Measurements from ENCODE around the gene TMEM185A. TPM values are rescaled to one million over a fixed set of nuclear protein-coding genes. Genes with fewer than 3 reads are reported as not detected.
"Not testable (repeated sequence)": the region's sequence is repeated elsewhere in the genome, so short reads cannot be mapped to it uniquely, and the experiment has no call there.

Gene TMEM185A
- polyA plus RNA-seq, 1 experiment: 20.6 TPM

DNA sequence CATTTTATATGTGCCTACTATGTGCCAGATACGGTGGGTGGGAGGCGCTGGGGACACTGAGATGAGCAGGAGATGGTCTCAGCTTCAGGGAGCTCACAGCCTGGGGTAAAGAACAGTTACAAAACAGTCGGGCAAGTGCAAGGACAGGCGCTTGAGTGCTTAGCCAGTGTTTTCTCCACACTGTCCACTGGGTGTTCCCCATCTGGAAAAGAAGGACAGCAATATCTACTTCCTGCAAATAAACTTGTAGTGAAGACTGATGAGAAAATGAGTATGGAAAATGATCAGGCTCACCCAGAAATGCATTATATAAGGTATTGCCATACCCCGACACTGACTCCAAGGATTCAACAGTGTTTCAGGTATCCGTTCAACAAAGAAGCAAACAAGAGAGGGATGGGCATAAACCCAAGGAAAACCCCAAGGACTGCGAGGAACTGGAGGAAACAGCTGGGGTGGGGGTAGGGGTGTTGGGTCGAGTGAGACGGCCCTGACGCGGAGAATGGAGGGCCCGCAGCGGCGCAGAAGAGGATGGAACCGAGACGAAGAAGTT lies 835 bp downstream of the TMEM185A start:
- no peaks in the 10 kb centered on the region for H3K36me3 ChIP-seq (ENCODE audit: control insufficient read depth, insufficient read depth, low read length)
- ChIA-PET CTCF (no interaction called here), POLR2A (no interaction called here)
- TF ChIP-seq CTCF (IDR thresholded peaks at IDR 0.05; ENCODE audit: insufficient read depth, low read depth, low read length): peak; percentile 40; the same call in 1 of the 2 replicates
- peak overlapping the region; percentile 68 for H3K4me3 ChIP-seq (ENCODE audit: low read depth, low read length)
- peaks cover 3% of the 10 kb centered on the region; the same call in 1 of the 2 replicates for H3K27me3 ChIP-seq (ENCODE audit: control insufficient read depth, insufficient read depth, low read length)
- no peak for DNase-seq (ENCODE audit: low read depth)

GRCh38 chrX:149629730-149630387 lies 1.7 kb downstream of the TMEM185A start:
- no peak for TF ChIP-seq CTCF (IDR thresholded peaks at IDR 0.05; ENCODE audit: insufficient read depth, low read depth, low read length)
- POLR2A ChIA-PET: no interaction called here
- DNase-seq (ENCODE audit: low read depth): no peak
- Histone ChIP-seq H3K27me3 (ENCODE audit: control insufficient read depth, insufficient read depth, low read length) (peaks cover 3% of the 10 kb centered on the region; the same call in 1 of the 2 replicates), H3K4me3 (ENCODE audit: low read depth, low read length) (peak overlapping the region; percentile 68), H3K36me3 (ENCODE audit: control insufficient read depth, insufficient read depth, low read length) (no peaks in the 10 kb centered on the region)
- CTCF ChIA-PET: no interaction called here

DNA sequence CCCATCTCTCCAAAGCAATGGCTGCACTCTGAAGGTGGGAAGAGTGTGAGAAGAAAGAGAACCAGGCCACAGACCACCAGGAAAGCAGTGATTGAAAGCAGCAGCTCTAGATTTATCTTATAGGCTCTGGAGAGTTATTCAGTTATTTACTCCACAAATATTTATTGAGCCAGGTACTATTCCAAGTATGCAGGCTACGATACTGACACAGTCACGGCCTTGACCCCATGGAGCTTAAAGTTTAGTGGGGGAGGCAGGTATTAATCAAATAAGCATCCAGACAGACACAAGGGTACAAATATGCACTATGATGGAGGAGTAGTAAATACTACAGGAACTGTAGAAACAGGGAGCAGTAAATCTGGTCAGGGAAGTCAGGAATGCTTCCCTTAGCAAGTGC lies 2.8 kb downstream of the TMEM185A start:
- POLR2A ChIA-PET: no interaction called here
- no peak overlapping the region for H3K4me3 ChIP-seq (ENCODE audit: low read depth, low read length)
- no peaks in the 10 kb centered on the region for H3K36me3 ChIP-seq (ENCODE audit: control insufficient read depth, insufficient read depth, low read length)
- peaks cover 3% of the 10 kb centered on the region; the same call in 1 of the 2 replicates for H3K27me3 ChIP-seq (ENCODE audit: control insufficient read depth, insufficient read depth, low read length)
- no peak for DNase-seq (ENCODE audit: low read depth)
- CTCF ChIA-PET: no interaction called here
- TF ChIP-seq CTCF (IDR thresholded peaks at IDR 0.05; ENCODE audit: insufficient read depth, low read depth, low read length): no peak

- Histone ChIP-seq H3K27me3 (ENCODE audit: control insufficient read depth, insufficient read depth, low read length) (peaks cover 3% of the 10 kb centered on the region; the same call in 1 of the 2 replicates), H3K36me3 (ENCODE audit: control insufficient read depth, insufficient read depth, low read length) (no peaks in the 10 kb centered on the region), H3K4me3 (ENCODE audit: low read depth, low read length) (no peak overlapping the region)
- DNase-seq (ENCODE audit: low read depth): no peak
- CTCF ChIA-PET: no interaction called here
- POLR2A ChIA-PET: no interaction called here
- TF ChIP-seq CTCF (IDR thresholded peaks at IDR 0.05; ENCODE audit: insufficient read depth, low read depth, low read length): no peak
Measured at GRCh38 chrX:149628280-149628679, 3.3 kb downstream of the TMEM185A start.

DNA sequence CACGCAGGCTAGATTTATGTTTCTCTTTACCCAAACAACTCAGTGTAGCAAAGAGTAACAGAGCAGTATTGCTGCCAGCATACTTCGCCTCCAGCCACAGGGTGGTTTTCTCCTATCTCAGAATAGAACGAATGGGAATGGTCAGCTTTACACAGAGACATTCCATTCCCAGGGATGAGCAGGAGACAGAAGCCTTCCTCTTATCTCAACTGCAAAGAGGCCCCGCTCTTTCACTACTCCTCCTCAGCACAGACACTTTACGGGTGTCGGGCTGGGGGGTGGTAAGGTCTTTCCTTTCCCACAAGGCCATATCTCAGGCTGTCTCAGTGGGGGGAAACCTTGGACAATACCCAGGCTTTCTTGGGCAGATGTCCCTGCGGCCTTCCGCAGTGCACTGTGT lies 4.8 kb downstream of the TMEM185A start:
- H3K36me3 ChIP-seq (ENCODE audit: control insufficient read depth, insufficient read depth, low read length); DNase-seq (ENCODE audit: low read depth); POLR2A ChIA-PET; CTCF ChIA-PET; H3K4me3 ChIP-seq (ENCODE audit: low read depth, low read length); H3K27me3 ChIP-seq (ENCODE audit: control insufficient read depth, insufficient read depth, low read length): not testable (repeated sequence)

DNA sequence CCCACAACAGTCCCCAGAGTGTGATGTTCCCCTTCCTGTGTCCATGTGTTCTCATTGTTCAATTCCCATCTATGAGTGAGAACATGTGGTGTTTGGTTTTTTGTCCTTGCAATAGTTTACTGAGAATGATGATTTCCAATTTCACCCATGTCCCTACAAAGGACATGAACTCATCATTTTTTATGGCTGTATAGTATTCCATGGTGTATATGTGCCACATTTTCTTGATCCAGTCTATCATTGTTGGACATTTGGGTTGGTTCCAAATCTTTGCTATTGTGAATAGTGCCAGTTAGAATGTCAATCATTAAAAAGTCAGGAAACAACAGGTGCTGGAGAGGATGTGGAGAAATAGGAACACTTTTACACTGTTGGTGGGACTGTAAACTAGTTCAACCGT lies 11.9 kb downstream of the TMEM185A start:
- DNase-seq (ENCODE audit: low read depth); H3K4me3 ChIP-seq (ENCODE audit: low read depth, low read length); H3K36me3 ChIP-seq (ENCODE audit: control insufficient read depth, insufficient read depth, low read length); H3K27me3 ChIP-seq (ENCODE audit: control insufficient read depth, insufficient read depth, low read length); CTCF ChIA-PET; POLR2A ChIA-PET: not testable (repeated sequence)
